ENCODE measurements around the gene PPP4R4.

GRCh38 chr14:94217116-94217515 is 43.0 kb downstream of the PPP4R4 start:
- TF ChIP-seq GATA2 (IDR thresholded peaks at IDR 0.05; ENCODE audit: low read depth, low read length) (no peak), GATA3 (IDR thresholded peaks at IDR 0.05; ENCODE audit: low read depth, low read length) (no peak)

Data from SH-SY5Y (cell line).